Testis (tissue), 3 donors: ENCODE results near the gene SEC24B. TPM values are rescaled to one million over a fixed set of nuclear protein-coding genes. Genes with fewer than 3 reads are reported as not detected.

ENCODE experiments used
- DNase-seq: peaks from one replicate; pipeline ENCODE4 v3.0.0-alpha.2; 2019
- H3K27ac ChIP-seq, 2 donors: fragments of 200-600 bp; sonication (generic); one replicate each; pipeline ENCODE4 v1.5.1; 2019
- H3K27me3 ChIP-seq: fragments of 200-600 bp; sonication (generic); one replicate; pipeline ENCODE4 v1.5.1; 2019
- H3K36me3 ChIP-seq: fragments of 200-600 bp; sonication (generic); one replicate; pipeline ENCODE4 v1.5.1; 2017; ENCODE audit warnings: low read depth; ENCODE audit errors: missing control alignments
- H3K4me1 ChIP-seq: fragments of 200-600 bp; sonication (generic); one replicate; pipeline ENCODE4 v1.5.1; 2019
- H3K4me3 ChIP-seq, 2 donors: fragments of 200-600 bp; sonication (generic); one replicate each; pipeline ENCODE4 v1.5.1; 2017 to 2019
- H3K9me3 ChIP-seq: fragments of 200-600 bp; sonication (generic); one replicate; pipeline ENCODE4 v1.5.1; 2017
- POLR2A ChIP-seq: fragments of 450-650 bp; IDR thresholded peaks from one replicate; pipeline ENCODE4 v1.6.1; 2017; ENCODE audit warnings: antibody characterized with exemption, mild to moderate bottlenecking, moderate library complexity
- WGBS, 2 donors: methylation state at CpG; one replicate each; pipeline ENCODE4 v1.1.5; 2018; 5-methylcytosine and 5-hydroxymethylcytosine counted together
- intact Hi-C: fragments of 100-400 bp; cut with DNase I; formaldehyde crosslinking; loops from one replicate; pipeline ENCODE4 v1.15.1; 2023; ENCODE audit warnings: low total_unique reads
- polyA plus RNA-seq: library from polyadenylated mRNA; stranded (reverse); fragments of 350-450 nt; fragmentation: Illumina TruSeq; extraction: RNeasy Lipid Tissue Mini Kit (QIAGEN cat#74804); gene quantifications from one replicate; pipeline ENCODE4 v1.2.3, GENCODE V29; 2014; ENCODE audit warnings: low read depth, low replicate concordance; ENCODE audit not compliant: insufficient read depth
- total RNA-seq, 2 donors: library from RNA; depleted of rRNA; stranded (reverse); fragments of >200 nt; gene quantifications; one replicate each; pipeline ENCODE4 v1.2.3, GENCODE V29; 2016
- TF ChIP-seq, protein P1 (sequence below), 3 experiments: fragments of 450-650 bp in 2 of 3; fragments of 200-600 bp in 1 of 3; sonication (generic) in 1 of 3; IDR thresholded peaks; one replicate each; pipeline ENCODE4 v1.5.1; 2016 to 2019; ENCODE audit warnings: antibody characterized with exemption in 3 of 3, mild to moderate bottlenecking in 2 of 3, moderate library complexity in 1 of 3

SEC24B gene
- total and polyA plus RNA-seq, 3 donors from 2014 or later = 22.7 to 38.6 (median 36.0) TPM

GRCh38 chr4:109390115-109390768 is 43.4 kb upstream of the SEC24B start:
- no peak for DNase-seq
- Histone ChIP-seq H3K27me3 (no peaks in the 10 kb centered on the region), H3K27ac (no peak overlapping the region), H3K4me3 (no peak overlapping the region), H3K4me1 (no peaks in the 10 kb centered on the region), H3K36me3 (no peaks in the 10 kb centered on the region), H3K9me3 (no peaks in the 10 kb centered on the region)
- no peak for TF ChIP-seq POLR2A
- TF ChIP-seq, protein P1, sequence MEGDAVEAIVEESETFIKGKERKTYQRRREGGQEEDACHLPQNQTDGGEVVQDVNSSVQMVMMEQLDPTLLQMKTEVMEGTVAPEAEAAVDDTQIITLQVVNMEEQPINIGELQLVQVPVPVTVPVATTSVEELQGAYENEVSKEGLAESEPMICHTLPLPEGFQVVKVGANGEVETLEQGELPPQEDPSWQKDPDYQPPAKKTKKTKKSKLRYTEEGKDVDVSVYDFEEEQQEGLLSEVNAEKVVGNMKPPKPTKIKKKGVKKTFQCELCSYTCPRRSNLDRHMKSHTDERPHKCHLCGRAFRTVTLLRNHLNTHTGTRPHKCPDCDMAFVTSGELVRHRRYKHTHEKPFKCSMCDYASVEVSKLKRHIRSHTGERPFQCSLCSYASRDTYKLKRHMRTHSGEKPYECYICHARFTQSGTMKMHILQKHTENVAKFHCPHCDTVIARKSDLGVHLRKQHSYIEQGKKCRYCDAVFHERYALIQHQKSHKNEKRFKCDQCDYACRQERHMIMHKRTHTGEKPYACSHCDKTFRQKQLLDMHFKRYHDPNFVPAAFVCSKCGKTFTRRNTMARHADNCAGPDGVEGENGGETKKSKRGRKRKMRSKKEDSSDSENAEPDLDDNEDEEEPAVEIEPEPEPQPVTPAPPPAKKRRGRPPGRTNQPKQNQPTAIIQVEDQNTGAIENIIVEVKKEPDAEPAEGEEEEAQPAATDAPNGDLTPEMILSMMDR (IDR thresholded peaks at IDR 0.05) = no peak
- intact Hi-C loops = no loop called here

DNA sequence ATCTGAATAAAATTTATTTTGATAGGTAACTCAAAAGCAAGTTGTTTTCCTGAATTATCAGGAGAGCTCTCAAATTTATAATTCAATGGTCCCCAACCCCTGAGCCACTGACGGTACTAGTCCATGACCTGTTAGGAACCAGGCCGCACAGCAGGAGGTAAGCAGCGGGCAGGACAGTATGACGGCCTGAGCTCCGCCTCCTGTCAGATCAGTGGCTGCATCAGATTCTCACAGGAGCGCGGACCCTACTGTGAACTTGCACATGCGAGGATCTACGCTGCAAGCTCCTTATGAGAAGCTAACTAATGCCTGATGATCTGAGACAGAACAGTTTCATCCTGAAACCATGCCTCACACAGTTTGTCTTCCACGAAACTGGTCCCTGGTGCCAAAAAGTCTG is 37.9 kb upstream of the SEC24B start:
- H3K9me3 ChIP-seq = no peaks in the 10 kb centered on the region
- H3K36me3 ChIP-seq = no peaks in the 10 kb centered on the region
- TF ChIP-seq, protein P1 (IDR thresholded peaks at IDR 0.05) = no peak
- no peak for TF ChIP-seq POLR2A
- H3K27me3 ChIP-seq = no peaks in the 10 kb centered on the region
- intact Hi-C loops = no loop called here
- WGBS, 2 donors = 84 to 87% methylated on average over 10 of the region's 10 CpGs
- no peak for DNase-seq
- no peaks in the 10 kb centered on the region for H3K4me1 ChIP-seq
- H3K4me3 ChIP-seq = no peak overlapping the region
- H3K27ac ChIP-seq = no peak overlapping the region

- Histone ChIP-seq H3K36me3 (no peaks in the 10 kb centered on the region), H3K4me1 (no peaks in the 10 kb centered on the region), H3K27me3 (no peaks in the 10 kb centered on the region), H3K9me3 (no peaks in the 10 kb centered on the region), H3K27ac (no peak overlapping the region), H3K4me3 (no peak overlapping the region)
- 94 to 96% methylated on average over 1 of the region's 1 CpG for WGBS, 2 donors
- intact Hi-C loops = no loop called here
- no peak for DNase-seq
- TF ChIP-seq POLR2A = no peak
- TF ChIP-seq, protein P1 (IDR thresholded peaks at IDR 0.05) = no peak
Observed at GRCh38 chr4:109398928-109399327, 34.7 kb upstream of the SEC24B start.

DNA sequence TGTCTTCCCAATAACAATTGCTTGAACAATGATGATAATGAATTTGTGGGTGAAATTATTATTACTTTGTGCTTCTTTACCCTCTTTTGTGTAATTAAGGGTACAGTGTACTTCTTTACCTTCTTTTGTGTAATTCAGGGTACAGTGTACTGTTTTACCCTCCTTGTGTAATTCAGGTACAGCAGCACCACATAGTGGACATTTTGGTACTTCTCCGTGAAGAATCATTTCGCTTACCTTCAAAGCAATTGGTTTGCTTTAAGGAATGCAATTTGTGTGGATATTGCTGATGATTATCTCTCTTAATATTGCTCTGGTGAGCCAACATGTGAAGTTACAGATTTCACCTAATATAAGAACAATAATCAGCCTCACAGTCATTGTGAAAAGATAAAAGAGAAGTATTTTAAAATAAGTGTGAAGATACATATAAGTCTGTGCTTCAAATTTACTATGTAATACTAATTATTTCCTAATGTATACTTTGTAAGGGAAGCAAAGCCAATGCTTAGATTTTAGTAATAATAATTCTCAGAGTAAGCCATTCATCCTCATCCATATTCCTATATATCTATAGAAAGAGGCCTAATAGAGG is 27.2 kb upstream of the SEC24B start:
- Histone ChIP-seq H3K36me3 (no peaks in the 10 kb centered on the region), H3K4me3 (no peak overlapping the region), H3K4me1 (no peaks in the 10 kb centered on the region), H3K27me3 (no peaks in the 10 kb centered on the region), H3K9me3 (no peaks in the 10 kb centered on the region), H3K27ac (no peak overlapping the region)
- TF ChIP-seq, protein P1 (IDR thresholded peaks at IDR 0.05) = peak; percentile 53 to 60 (median 56)
- no peak for TF ChIP-seq POLR2A
- peak; percentile 49 for DNase-seq
- intact Hi-C loops = loop anchor here (10.0 kb wide), 1 partner anchor 572 kb away; no protein-coding TSS in a partner anchor
- WGBS, 2 donors = 24 to 38% methylated on average over 2 of the region's 2 CpGs
